Measurements from ENCODE around the gene SVOP. TPM values are rescaled to one million over a fixed set of nuclear protein-coding genes. Genes with fewer than 3 reads are reported as not detected.

SVOP gene
- total RNA-seq, 1 donor from 2014 or later, result 5.5 TPM

GRCh38 chr12:108983227-108983626 lies 37.6 kb downstream of the SVOP start:
- intact Hi-C loops (cut with DNase I), result no loop called here
- ATAC-seq (no peak), DNase-seq (ENCODE audit: missing footprints) (no peak)

- intact Hi-C loops (cut with DNase I), result no loop called here
- DNase-seq (ENCODE audit: missing footprints), result no peak
- ATAC-seq, result no peak
Observed at GRCh38 chr12:108982621-108983219, 38.1 kb downstream of the SVOP start.

- DNase-seq (ENCODE audit: missing footprints), result no peak
- ATAC-seq, result no peak
- intact Hi-C loops (cut with DNase I), result no loop called here
Observed at GRCh38 chr12:108981835-108982234, 39.0 kb downstream of the SVOP start.

- ATAC-seq, result peak; percentile 91
- DNase-seq (ENCODE audit: missing footprints), result no peak
- intact Hi-C loops (cut with DNase I), result no loop called here
Observed at GRCh38 chr12:108980831-108981618, 39.8 kb downstream of the SVOP start.

- intact Hi-C loops (cut with DNase I), result no loop called here
Observed at GRCh38 chr12:108977360-108977759, 43.5 kb downstream of the SVOP start.

GRCh38 chr12:108975024-108975593 lies 45.8 kb downstream of the SVOP start:
- DNase-seq (ENCODE audit: missing footprints) (no peak), ATAC-seq (no peak)
- intact Hi-C loops (cut with DNase I), result no loop called here

More at GRCh38 chr12:108977360-108977759, 43.5 kb downstream of the SVOP start:
- no peak for DNase-seq (ENCODE audit: missing footprints)
- ATAC-seq, result peak; percentile 68

GRCh38 chr12:108973629-108974152 lies 47.2 kb downstream of the SVOP start:
- intact Hi-C loops (cut with DNase I), result no loop called here
- DNase-seq (ENCODE audit: missing footprints) (no peak), ATAC-seq (no peak)

- intact Hi-C loops (cut with DNase I), result no loop called here
- DNase-seq (ENCODE audit: missing footprints) (no peak), ATAC-seq (no peak)
Observed at GRCh38 chr12:108972358-108972757, 48.5 kb downstream of the SVOP start.

GRCh38 chr12:108969622-108970021 lies 51.2 kb downstream of the SVOP start:
- intact Hi-C loops (cut with DNase I), result no loop called here
- DNase-seq (ENCODE audit: missing footprints), result no peak
- no peak for ATAC-seq

GRCh38 chr12:108967869-108968540 lies 52.9 kb downstream of the SVOP start:
- intact Hi-C loops (cut with DNase I), result no loop called here
- DNase-seq (ENCODE audit: missing footprints) (no peak), ATAC-seq (peak; percentile 35)

GRCh38 chr12:108966378-108967151 lies 54.3 kb downstream of the SVOP start:
- peak; percentile 81 for ATAC-seq
- DNase-seq (ENCODE audit: missing footprints), result no peak
- intact Hi-C loops (cut with DNase I), result no loop called here

GRCh38 chr12:108965886-108966285 lies 55.0 kb downstream of the SVOP start:
- no peak for ATAC-seq
- intact Hi-C loops (cut with DNase I), result no loop called here
- DNase-seq (ENCODE audit: missing footprints), result no peak

GRCh38 chr12:108964371-108965352 lies 56.2 kb downstream of the SVOP start:
- DNase-seq (ENCODE audit: missing footprints) (no peak), ATAC-seq (no peak)
- intact Hi-C loops (cut with DNase I), result no loop called here

GRCh38 chr12:108962256-108962655 lies 58.6 kb downstream of the SVOP start:
- ATAC-seq (no peak), DNase-seq (ENCODE audit: missing footprints) (no peak)
- intact Hi-C loops (cut with DNase I), result no loop called here

GRCh38 chr12:108959748-108960655 lies 60.9 kb downstream of the SVOP start:
- ATAC-seq (no peak), DNase-seq (ENCODE audit: missing footprints) (no peak)
- intact Hi-C loops (cut with DNase I), result loop anchor here (10.0 kb wide), 1 partner anchor 95 kb away; the partner anchor contains the start of gene USP30

GRCh38 chr12:108955225-108955835 lies 65.5 kb downstream of the SVOP start:
- DNase-seq (ENCODE audit: missing footprints) (no peak), ATAC-seq (peak; percentile 70)
- intact Hi-C loops (cut with DNase I), result loop anchor here (10.0 kb wide), 1 partner anchor 99 kb away; the partner anchor contains the start of gene USP30
